ENCODE results near the gene JARID2. TPM values are rescaled to one million over a fixed set of nuclear protein-coding genes. Genes with fewer than 3 reads are reported as not detected.

Gene JARID2
- total and polyA plus RNA-seq, 2 of the 8 experiments (the other 6 are each of a cell fraction or from before 2014, with no cell fraction given): 60.1 to 239 TPM

GRCh38 chr6:15484821-15485220 lies 239.0 kb downstream of the JARID2 start:
- H3K4ac ChIP-seq (replicated peaks; ENCODE audit: insufficient read length, low read depth, low read length): no peak overlapping the region
- no peak overlapping the region for H2BK15ac ChIP-seq (ENCODE audit: low read length)
- no peak overlapping the region for H3K56ac ChIP-seq (replicated peaks; ENCODE audit: insufficient read length, low read depth, low read length)
- no peak overlapping the region for H4K8ac ChIP-seq (ENCODE audit: extremely low read depth, insufficient read depth, low read length)
- peaks cover 2 to 22% (median 13%) of the 10 kb centered on the region in 4 experiments; a peak in 6 of 7 replicates for H3K4me1 ChIP-seq (replicated peaks in 1 of 4; ENCODE audit: control insufficient read depth in 3 of 4, insufficient read depth in 4 of 4, low read length in 3 of 4)
- H2AK5ac ChIP-seq (ENCODE audit: low read depth, low read length): no peak overlapping the region
- no peak for TF ChIP-seq NRF1 (IDR thresholded peaks at IDR 0.05; ENCODE audit: low read depth, low read length)
- TF ChIP-seq MAFK (IDR thresholded peaks at IDR 0.05; ENCODE audit: low read depth, low read length): no peak
- no peak for TF ChIP-seq SP1 (IDR thresholded peaks at IDR 0.05; ENCODE audit: low read depth, low read length)
- no peak for TF ChIP-seq RXRA (IDR thresholded peaks at IDR 0.05; ENCODE audit: insufficient read depth, low read depth, low read length)
- TF ChIP-seq EGR1 (IDR thresholded peaks at IDR 0.05; ENCODE audit: borderline replicate concordance, low read depth, low read length): no peak
- no peak for TF ChIP-seq ATF3 (IDR thresholded peaks at IDR 0.05; ENCODE audit: insufficient read depth, low read depth, low read length)
- H3K4me2 ChIP-seq (ENCODE audit: insufficient read depth in 1 of 2, low read depth in 2 of 2, low read length in 2 of 2): no peak overlapping the region
- H2AFZ ChIP-seq (ENCODE audit: low read length): no peak overlapping the region
- peaks cover 0 to 95% of the 10 kb centered on the region in 2 experiments; a peak in 3 of 4 replicates for H3K79me2 ChIP-seq (ENCODE audit: control insufficient read depth in 1 of 2, insufficient read depth in 2 of 2, low read length in 2 of 2)
- no peaks in the 10 kb centered on the region; the same call in 1 of the 2 replicates for H3K79me1 ChIP-seq (ENCODE audit: low read depth, low read length)
- no peak overlapping the region for H3K23ac ChIP-seq (ENCODE audit: insufficient read length)
- H2BK120ac ChIP-seq (replicated peaks; ENCODE audit: low read depth, low read length): no peak overlapping the region
- H3K36me3 ChIP-seq (ENCODE audit: control insufficient read depth in 2 of 4, insufficient read depth in 4 of 4, low read length in 3 of 4): peaks cover 3 to 35% (median 28%) of the 10 kb centered on the region in 4 experiments; a peak in 7 of 8 replicates
- H2BK12ac ChIP-seq (ENCODE audit: low read depth, low read length): no peak overlapping the region
- H4K20me1 ChIP-seq (replicated peaks in 1 of 2; ENCODE audit: control insufficient read depth in 1 of 2, insufficient read depth in 2 of 2, low read length in 2 of 2): peaks cover 39 to 62% of the 10 kb centered on the region in 2 experiments
- no peak overlapping the region for H3K14ac ChIP-seq (ENCODE audit: insufficient read length)
- no peaks in the 10 kb centered on the region for H3K27me3 ChIP-seq (replicated peaks in 1 of 4; ENCODE audit: control insufficient read depth in 3 of 4, extremely low read depth in 1 of 4, insufficient read depth in 3 of 4, low read length in 3 of 4)
- no peak overlapping the region for H2BK20ac ChIP-seq (ENCODE audit: low read length)
- H3K4me3 ChIP-seq (ENCODE audit: extremely low read depth in 1 of 4, insufficient read depth in 2 of 4, low read depth in 3 of 4, low read length in 4 of 4): no peak overlapping the region
- H3K9me3 ChIP-seq (ENCODE audit: insufficient read depth in 2 of 2, low read depth in 1 of 2, low read length in 1 of 2): no peaks in the 10 kb centered on the region
- CTCF ChIA-PET (ENCODE audit: partially characterized antibody): interaction anchor here (0.7 to 1.1 kb wide), 2 partner anchors 52 to 67 kb away, joined by 3 read pairs; no protein-coding TSS in a partner anchor
- no peak overlapping the region for H4K91ac ChIP-seq (replicated peaks; ENCODE audit: insufficient read length, low read length)
- FAIRE-seq (no peak), DNase-seq (ENCODE audit: low read depth in 1 of 2, low spot score in 2 of 2) (no peak)
- POLR2A ChIA-PET (ENCODE audit: partially characterized antibody): interaction anchor here (1.1 kb wide), 1 partner anchor 8 kb away, joined by 3 read pairs; no protein-coding TSS in a partner anchor
- no peak overlapping the region for H2BK5ac ChIP-seq (ENCODE audit: low read depth, low read length)
- 88% methylated on average over 4 of the region's 4 CpGs; no CpG with 5 or more reads in 1 of the 2 experiments for WGBS, 2 experiments (ENCODE audit: extremely low coverage in 1 of 2, insufficient coverage in 1 of 2, insufficient read length in 1 of 2, insufficient replicate concordance in 2 of 2, low coverage in 1 of 2, low lambda C conversion rate in 2 of 2, missing lambda C conversion rate in 1 of 2)
- no peak overlapping the region for H3K18ac ChIP-seq (ENCODE audit: extremely low read depth, low read length)
- no peak overlapping the region for H3K9ac ChIP-seq (replicated peaks in 1 of 4; ENCODE audit: extremely low read depth in 1 of 4, low read depth in 3 of 4, low read length in 3 of 4)
- no peak overlapping the region for H3K27ac ChIP-seq (ENCODE audit: low read depth, low read length)
- H3K23me2 ChIP-seq (ENCODE audit: low read depth, low read length): no peaks in the 10 kb centered on the region
- H4K5ac ChIP-seq (ENCODE audit: insufficient read length, low read depth, low read length): no peak overlapping the region
